GM12878 (cell line): ENCODE results near the gene MEF2D. TPM values are rescaled to one million over a fixed set of nuclear protein-coding genes. Genes with fewer than 3 reads are reported as not detected.
A peak's percentile ranks its signal among the peaks of the same experiment; 100 is the strongest.

ENCODE experiments used
- BMI1 ChIP-seq: fragments of 450-650 bp; IDR thresholded peaks from 2 replicates; pipeline ENCODE4 v1.6.1; 2016; ENCODE audit warnings: mild to moderate bottlenecking, moderate library complexity, borderline replicate concordance
- BRCA1 ChIP-seq: IDR thresholded peaks from 2 replicates; pipeline ENCODE4 v1.6.1; 2011; ENCODE audit warnings: low read depth, low read length, improper control_type of control experiment
- CBFB ChIP-seq: IDR thresholded peaks from 2 replicates; pipeline ENCODE4 v1.6.1; 2016; ENCODE audit warnings: antibody characterized with exemption, low read depth
- CBX3 ChIP-seq: fragments of 200-600 bp; sonication (generic); IDR thresholded peaks from 2 replicates; pipeline ENCODE4 v1.6.1; 2016; ENCODE audit warnings: low read depth, borderline replicate concordance
- IRF4 ChIP-seq: IDR thresholded peaks from 2 replicates; pipeline ENCODE4 v1.6.1; 2011; ENCODE audit warnings: low read depth, low read length
- NBN ChIP-seq: fragments of 450-650 bp; IDR thresholded peaks from 2 replicates; pipeline ENCODE4 v1.6.1; 2016
- NR2F1 ChIP-seq: fragments of 450-650 bp; conservative IDR thresholded peaks from 2 replicates; pipeline ENCODE4 v1.6.1; 2017; ENCODE audit warnings: mild to moderate bottlenecking
- PBX3 ChIP-seq: IDR thresholded peaks from 2 replicates; pipeline ENCODE4 v1.6.1; 2011; ENCODE audit warnings: mild to moderate bottlenecking, low read depth, low read length, moderate library complexity; ENCODE audit not compliant: insufficient replicate concordance
- SREBF1 ChIP-seq: IDR thresholded peaks from 2 replicates; pipeline ENCODE4 v1.6.1; 2012; ENCODE audit warnings: mild to moderate bottlenecking, low read length
- SUPT20H ChIP-seq: IDR thresholded peaks from 2 replicates; pipeline ENCODE4 v1.6.1; 2011; ENCODE audit warnings: low read depth, mild to moderate bottlenecking, low read length, moderate library complexity, borderline replicate concordance; ENCODE audit not compliant: control insufficient read depth
- YY1 ChIP-seq: IDR thresholded peaks from 2 replicates; pipeline ENCODE4 v1.6.1; 2011; ENCODE audit warnings: low read depth, mild to moderate bottlenecking, low read length
- ZBTB4 ChIP-seq: fragments of 450-650 bp; formaldehyde crosslinking; IDR thresholded peaks from 2 replicates; pipeline ENCODE4 v1.4.0; 2022; ENCODE audit warnings: mild to moderate bottlenecking, moderate library complexity
- ZBTB40 ChIP-seq: fragments of 450-650 bp; IDR thresholded peaks from 2 replicates; pipeline ENCODE4 v1.6.1; 2016; ENCODE audit warnings: mild to moderate bottlenecking, moderate library complexity, borderline replicate concordance
- polyA plus RNA-seq, 11 experiments: library from polyadenylated mRNA; depleted of rRNA in 4 of 11; unstranded in 6 of 11; stranded (reverse) in 5 of 11; fragments of >200 nt; fragmentation: Nextera tagmentation in 4 of 11; fragmentation: Illumina TruSeq in 1 of 11; extraction: Ambion mirVana in 4 of 11; extraction: Trizol in 1 of 11; gene quantifications; 1 replicate in 1 of 11; 2 replicates in 10 of 11; pipeline versions ENCODE4 v1.2.1 to v1.2.3, GENCODE V29; 2011 to 2016; ENCODE audit warnings: inconsistent platforms in 2 of 11, missing spikeins in 2 of 11, low read depth in 1 of 11
- total RNA-seq, 4 experiments: library from RNA; depleted of rRNA in 3 of 4; stranded (reverse); fragments of >200 nt in 3 of 4; fragmentation: Illumina TruSeq in 1 of 4; extraction: Trizol in 1 of 4; gene quantifications; 2 replicates each; pipeline versions ENCODE4 v1.2.1 to v1.2.3, GENCODE V29; 2013 to 2021
- TF ChIP-seq, protein P1 (sequence below): fragments of 450-650 bp; IDR thresholded peaks from 2 replicates; pipeline ENCODE4 v1.6.1; 2018; ENCODE audit warnings: mild to moderate bottlenecking, low read depth, moderate library complexity; ENCODE audit not compliant: partially characterized antibody

Gene MEF2D
- total and polyA plus RNA-seq, 10 of the 15 experiments (the other 5 are each of a cell fraction or from before 2014, with no cell fraction given) = 0.61 to 53.0 (median 15.2) TPM

GRCh38 chr1:156456625-156457465 is 43.7 kb downstream of the MEF2D start (continued):
- no peak for TF ChIP-seq SUPT20H
- peak; percentile 80 for TF ChIP-seq NBN
- no peak; the same call in 1 of the 2 replicates for TF ChIP-seq ZBTB40
- no peak for TF ChIP-seq BRCA1
- peak; percentile 90 for TF ChIP-seq NR2F1
- TF ChIP-seq YY1 = peak; percentile 38
- TF ChIP-seq ZBTB4 (CRISPR knock-in tag) = no peak
- no peak for TF ChIP-seq BMI1
- peak; percentile 50; the same call in 1 of the 2 replicates for TF ChIP-seq IRF4
- no peak for TF ChIP-seq CBX3
- 0 out of 2 replicates have a peak, but pooled peaks have one; percentile 11 for TF ChIP-seq SREBF1
- peak; percentile 73 for TF ChIP-seq CBFB
- TF ChIP-seq, protein P1, sequence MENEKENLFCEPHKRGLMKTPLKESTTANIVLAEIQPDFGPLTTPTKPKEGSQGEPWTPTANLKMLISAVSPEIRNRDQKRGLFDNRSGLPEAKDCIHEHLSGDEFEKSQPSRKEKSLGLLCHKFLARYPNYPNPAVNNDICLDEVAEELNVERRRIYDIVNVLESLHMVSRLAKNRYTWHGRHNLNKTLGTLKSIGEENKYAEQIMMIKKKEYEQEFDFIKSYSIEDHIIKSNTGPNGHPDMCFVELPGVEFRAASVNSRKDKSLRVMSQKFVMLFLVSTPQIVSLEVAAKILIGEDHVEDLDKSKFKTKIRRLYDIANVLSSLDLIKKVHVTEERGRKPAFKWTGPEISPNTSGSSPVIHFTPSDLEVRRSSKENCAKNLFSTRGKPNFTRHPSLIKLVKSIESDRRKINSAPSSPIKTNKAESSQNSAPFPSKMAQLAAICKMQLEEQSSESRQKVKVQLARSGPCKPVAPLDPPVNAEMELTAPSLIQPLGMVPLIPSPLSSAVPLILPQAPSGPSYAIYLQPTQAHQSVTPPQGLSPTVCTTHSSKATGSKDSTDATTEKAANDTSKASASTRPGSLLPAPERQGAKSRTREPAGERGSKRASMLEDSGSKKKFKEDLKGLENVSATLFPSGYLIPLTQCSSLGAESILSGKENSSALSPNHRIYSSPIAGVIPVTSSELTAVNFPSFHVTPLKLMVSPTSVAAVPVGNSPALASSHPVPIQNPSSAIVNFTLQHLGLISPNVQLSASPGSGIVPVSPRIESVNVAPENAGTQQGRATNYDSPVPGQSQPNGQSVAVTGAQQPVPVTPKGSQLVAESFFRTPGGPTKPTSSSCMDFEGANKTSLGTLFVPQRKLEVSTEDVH = no peak
- TF ChIP-seq PBX3 = peak; percentile 76
